Activated CD8-positive, alpha-beta memory T cell treated with anti-CD3 and anti-CD28 coated beads, Interleukin-2, amount 50 U/mL, for 1 hour (primary cell): ENCODE results near the gene SHB.

Experiments
- DNase-seq: peaks from one replicate; pipeline ENCODE4 v3.0.0-alpha.2; 2020; ENCODE audit errors: extremely low read depth

The SHB gene

GRCh38 chr9:38024036-38024681 is 44.9 kb downstream of the SHB start:
- no peak for DNase-seq

GRCh38 chr9:38023661-38024035 is 45.4 kb downstream of the SHB start:
- DNase-seq, result no peak

GRCh38 chr9:38022995-38023394 is 46.0 kb downstream of the SHB start:
- DNase-seq, result no peak

- DNase-seq, result no peak
Observed at GRCh38 chr9:38022203-38022895, 46.7 kb downstream of the SHB start.

- DNase-seq, result no peak
Observed at GRCh38 chr9:38020151-38021076, 48.6 kb downstream of the SHB start.

- DNase-seq, result no peak
Observed at GRCh38 chr9:38019731-38020130, 49.3 kb downstream of the SHB start.

GRCh38 chr9:38018958-38019602 is 49.9 kb downstream of the SHB start:
- DNase-seq, result no peak

GRCh38 chr9:38018241-38018957 is 50.6 kb downstream of the SHB start:
- no peak for DNase-seq

- DNase-seq, result no peak
Observed at GRCh38 chr9:38017885-38018186, 51.2 kb downstream of the SHB start.

GRCh38 chr9:38017149-38017884 is 51.7 kb downstream of the SHB start:
- DNase-seq, result no peak

- DNase-seq, result no peak
Observed at GRCh38 chr9:38016375-38017135, 52.5 kb downstream of the SHB start.

GRCh38 chr9:38015906-38016305 is 53.1 kb downstream of the SHB start:
- no peak for DNase-seq

GRCh38 chr9:38015266-38015665 is 53.8 kb downstream of the SHB start:
- DNase-seq, result no peak

GRCh38 chr9:38012767-38013450 is 56.1 kb downstream of the SHB start:
- DNase-seq, result no peak

- DNase-seq, result no peak
Observed at GRCh38 chr9:38011991-38012390, 57.0 kb downstream of the SHB start.

- no peak for DNase-seq
Observed at GRCh38 chr9:38010918-38011704, 57.9 kb downstream of the SHB start.

- no peak for DNase-seq
Observed at GRCh38 chr9:38009990-38010389, 59.0 kb downstream of the SHB start.

- DNase-seq, result no peak
Observed at GRCh38 chr9:38009035-38009501, 60.0 kb downstream of the SHB start.
